NCI-H2227 treated with DMSO at 0.1 percent for 48 hours (cell line): ENCODE results near the gene ZNF615.
"Not testable (repeated sequence)": the region's sequence is repeated elsewhere in the genome, so short reads cannot be mapped to it uniquely, and the experiment has no call there.

Source experiments
- DNase-seq: peaks from one replicate; lab custom pipeline; 2025; lab: John Stamatoyannopoulos, UW

Gene ZNF615

GRCh38 chr19:51980116-51980736 lies 27.8 kb downstream of the ZNF615 start:
- no peak for DNase-seq

DNA sequence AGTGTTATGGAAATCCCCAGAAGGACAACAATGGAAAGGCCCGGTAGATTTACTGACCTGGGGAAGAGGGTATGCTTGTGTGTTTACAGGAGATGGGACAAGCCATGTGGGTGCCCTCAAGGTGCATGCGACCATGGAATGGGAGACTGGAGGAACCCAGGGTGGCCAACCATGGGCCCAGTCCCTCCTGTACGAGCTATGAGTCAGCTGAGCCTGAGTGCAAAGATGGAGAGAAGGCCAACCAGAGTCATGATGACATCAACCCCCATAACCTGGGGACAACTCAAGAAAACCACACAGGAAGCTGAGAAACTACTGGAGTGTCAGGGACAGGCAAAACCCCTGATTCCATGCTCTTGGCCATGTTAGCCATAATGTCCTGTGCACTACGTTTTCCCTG lies 29.1 kb downstream of the ZNF615 start:
- no peak for DNase-seq

DNA sequence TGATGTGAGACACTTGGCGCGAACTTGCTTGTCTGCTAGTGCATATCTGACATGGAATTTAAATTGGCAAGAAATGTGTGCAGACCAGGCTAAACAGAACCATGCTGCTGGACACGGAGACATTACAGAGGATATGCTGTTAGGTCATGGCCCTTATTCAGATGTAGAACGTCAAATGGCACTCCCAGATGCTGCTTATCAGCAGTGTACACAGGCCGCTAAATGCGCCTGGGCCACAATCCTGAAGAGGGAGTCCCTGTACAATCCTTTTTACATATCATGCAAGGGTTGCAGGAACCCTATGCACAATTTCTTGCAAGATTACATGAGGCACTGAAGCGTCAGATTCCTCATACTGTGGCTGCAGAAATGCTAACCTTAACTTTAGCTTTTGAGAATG lies 30.7 kb downstream of the ZNF615 start:
- DNase-seq: no peak

GRCh38 chr19:51976852-51977251 lies 31.2 kb downstream of the ZNF615 start:
- no peak for DNase-seq

GRCh38 chr19:51975787-51976186 lies 32.2 kb downstream of the ZNF615 start:
- not testable (repeated sequence) for DNase-seq

- DNase-seq: no peak
These were observed 36.4 kb downstream of the ZNF615 start for GRCh38 chr19:51971624-51972023.

DNA sequence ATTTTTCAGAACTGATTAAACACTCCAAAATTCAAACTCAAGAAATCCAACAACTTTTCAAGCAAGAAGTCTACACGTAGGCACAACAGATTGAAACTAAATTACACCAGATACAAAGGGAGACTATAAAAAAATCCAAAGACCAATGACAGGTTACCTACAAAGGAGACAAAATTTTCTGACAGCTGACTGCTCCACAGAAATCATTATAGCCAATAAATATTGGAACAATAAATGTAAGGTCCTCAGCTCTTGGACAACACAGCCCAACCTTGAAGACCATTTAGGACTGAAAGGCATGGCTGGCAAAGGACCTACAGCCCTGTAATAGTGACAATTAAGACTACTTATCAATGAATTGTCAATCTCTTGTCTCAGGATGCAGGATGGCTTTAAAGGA lies 37.3 kb downstream of the ZNF615 start:
- no peak for DNase-seq

DNA sequence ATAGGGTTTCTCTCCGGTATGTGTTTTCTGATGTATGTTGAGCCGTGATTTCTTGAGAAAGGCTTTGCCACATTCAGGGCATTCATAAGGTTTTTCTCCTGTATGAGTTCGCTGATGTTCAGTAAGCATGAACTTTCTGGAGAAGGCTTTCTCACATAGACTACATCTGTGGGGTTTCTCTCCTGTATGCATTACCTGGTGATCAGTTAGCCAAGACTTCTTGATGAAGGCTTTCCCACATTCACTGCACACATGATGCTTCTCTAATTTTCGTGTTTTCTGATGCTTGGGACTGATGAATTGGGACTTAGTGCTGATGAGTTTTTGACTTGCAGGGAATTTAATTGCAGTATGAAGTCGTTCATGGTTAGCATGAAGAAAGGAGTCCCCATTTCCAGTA lies 42.4 kb downstream of the ZNF615 start:
- no peak for DNase-seq

- not testable (repeated sequence) for DNase-seq
These were observed 47.3 kb downstream of the ZNF615 start for GRCh38 chr19:51960621-51961233.

- DNase-seq: no peak
These were observed 48.2 kb downstream of the ZNF615 start for GRCh38 chr19:51959791-51960190.

GRCh38 chr19:51957846-51958245 lies 50.2 kb downstream of the ZNF615 start:
- not testable (repeated sequence) for DNase-seq

DNA sequence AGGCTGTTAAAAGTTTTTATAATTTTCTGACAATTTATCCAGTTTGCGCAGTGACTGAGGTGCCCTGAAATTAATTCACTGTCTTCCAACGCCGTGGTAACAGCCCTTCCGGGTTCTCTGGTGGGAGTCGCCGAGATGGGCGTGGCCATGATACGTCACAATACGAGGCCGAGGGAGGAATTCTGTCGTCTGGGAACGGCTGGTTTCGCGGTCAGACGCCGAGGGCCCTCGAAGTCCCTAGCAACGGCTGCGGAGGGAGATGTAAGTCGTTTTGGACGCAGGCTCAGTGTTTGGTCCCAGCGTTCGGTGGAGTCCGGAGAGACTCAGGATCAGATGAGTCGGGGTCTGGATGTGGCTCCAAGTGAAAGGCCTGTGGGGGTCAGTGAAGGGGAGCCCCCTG lies 59.0 kb downstream of the ZNF615 start:
- no peak for DNase-seq

- DNase-seq: no peak
These were observed 61.4 kb downstream of the ZNF615 start for GRCh38 chr19:51946602-51947001.

- no peak for DNase-seq
These were observed 63.0 kb downstream of the ZNF615 start for GRCh38 chr19:51944798-51945552.
